Fibroblast of lung (primary cell): ENCODE data around the gene ZP1. TPM values are rescaled to one million over a fixed set of nuclear protein-coding genes. Genes with fewer than 3 reads are reported as not detected.
A peak's percentile ranks its signal among the peaks of the same experiment; 100 is the strongest.

Experiments
- DNase-seq, 2 donors: peaks; one replicate each; pipeline versions ENCODE4 v3.0.0 to v3.0.0-alpha.2; 2010; ENCODE audit warnings: low read depth in 2 of 2
- H2AFZ ChIP-seq: 2 replicates; pipeline ENCODE4 v1.5.1; 2012; ENCODE audit warnings: low read length, control low read depth, inconsistent platforms
- H3K27ac ChIP-seq: 2 replicates; pipeline ENCODE4 v1.5.1; 2011; ENCODE audit warnings: low read length, control low read depth; ENCODE audit not compliant: insufficient read depth
- H3K27me3 ChIP-seq: 2 replicates; pipeline ENCODE4 v1.5.1; 2011; ENCODE audit warnings: mild to moderate bottlenecking, low read length; ENCODE audit not compliant: control insufficient read depth, insufficient read depth
- H3K36me3 ChIP-seq: 2 replicates; pipeline ENCODE4 v1.5.1; 2011; ENCODE audit warnings: low read length; ENCODE audit not compliant: control insufficient read depth, insufficient read depth
- H3K4me1 ChIP-seq: 2 replicates; pipeline ENCODE4 v1.5.1; 2011; ENCODE audit warnings: low read length; ENCODE audit not compliant: control insufficient read depth, insufficient read depth; ENCODE audit errors: extremely low read depth
- H3K4me2 ChIP-seq: 2 replicates; pipeline ENCODE4 v1.5.1; 2011; ENCODE audit warnings: low read length, control low read depth; ENCODE audit not compliant: insufficient read depth; ENCODE audit errors: extremely low read depth
- H3K4me3 ChIP-seq, 4 experiments: fragments of 200-600 bp in 1 of 4; sonication (generic) in 1 of 4; replicated peaks in 1 of 4; 2 replicates each; pipeline ENCODE4 v1.5.1; 2011 to 2016; ENCODE audit warnings: low read length in 4 of 4, low read depth in 3 of 4, mild to moderate bottlenecking in 3 of 4, control low read depth in 2 of 4, inconsistent platforms in 1 of 4, mixed read lengths in 1 of 4; ENCODE audit not compliant: insufficient read depth in 1 of 4; ENCODE audit errors: control extremely low read depth in 1 of 4
- H3K79me2 ChIP-seq: 2 replicates; pipeline ENCODE4 v1.5.1; 2012; ENCODE audit warnings: mild to moderate bottlenecking, low read length, inconsistent platforms; ENCODE audit not compliant: control insufficient read depth, insufficient read depth
- H3K9ac ChIP-seq: 2 replicates; pipeline ENCODE4 v1.5.1; 2011; ENCODE audit warnings: mild to moderate bottlenecking, low read length, control low read depth; ENCODE audit not compliant: insufficient read depth
- H3K9me3 ChIP-seq: 2 replicates; pipeline ENCODE4 v1.5.1; 2012; ENCODE audit warnings: low read depth, low read length; ENCODE audit not compliant: control insufficient read depth, insufficient read depth
- H4K20me1 ChIP-seq: 2 replicates; pipeline ENCODE4 v1.5.1; 2011; ENCODE audit warnings: low read length; ENCODE audit not compliant: control insufficient read depth, insufficient read depth; ENCODE audit errors: extremely low read depth
- CTCF ChIP-seq, 2 donors: IDR thresholded peaks in 1 of 2; conservative IDR thresholded peaks in 1 of 2; 1 replicate in 1 of 2; 2 replicates in 1 of 2; pipeline ENCODE4 v1.5.1; 2011 to 2012; ENCODE audit warnings: low read length in 2 of 2, control low read depth in 1 of 2, inconsistent platforms in 1 of 2, low read depth in 1 of 2, mild to moderate bottlenecking in 1 of 2
- EZH2 ChIP-seq: IDR thresholded peaks from 2 replicates; pipeline ENCODE4 v1.5.1; 2012; ENCODE audit warnings: low read length, control low read depth, mild to moderate bottlenecking; ENCODE audit errors: missing control alignments
- polyA plus RNA-seq, 2 donors: library from polyadenylated mRNA; depleted of rRNA in 1 of 2; stranded (reverse) in 1 of 2; unstranded in 1 of 2; fragments of >200 nt; gene quantifications; 2 replicates each; pipeline ENCODE4 v1.2.1, GENCODE V29; 2011 to 2012; ENCODE audit warnings: missing spikeins in 1 of 2
- total RNA-seq: library from RNA; depleted of rRNA; stranded (reverse); fragments of >200 nt; gene quantifications from 2 replicates; pipeline ENCODE4 v1.2.1, GENCODE V29; 2014

ZP1 gene
- total and polyA plus RNA-seq, 2 donors (not counting 1 experiment from before 2014, with no cell fraction given), result 0.62 TPM; not detected in 1

- Histone ChIP-seq H3K4me2 (no peak within 1 kb of the TSS), H3K36me3 (peaks cover 2% of the 10 kb centered on the region), H4K20me1 (no peaks in the 10 kb centered on the region), H3K27me3 (no peaks in the 10 kb centered on the region), H3K9ac (no peak within 1 kb of the TSS), H3K4me3 (peak within 1 kb of the TSS in 2 of 4 experiments; percentile 10 to 17), H3K27ac (no peak within 1 kb of the TSS), H3K9me3 (no peaks in the 10 kb centered on the region), H3K79me2 (no peaks in the 10 kb centered on the region), H2AFZ (no peak within 1 kb of the TSS), H3K4me1 (no peaks in the 10 kb centered on the region)
- TF ChIP-seq EZH2 (no peak), CTCF (conservative IDR thresholded peaks at IDR 0.05 in 1 of 2, IDR thresholded peaks at IDR 0.05 in 1 of 2; ENCODE audit: low read depth in 1 of 2, low read length in 2 of 2) (no peak)
- peak in 1 of 2 donors; percentile 47 for DNase-seq
Measured at GRCh38 chr11:60855726-60856633, 11.4 kb upstream of the ZP1 start, which contains the start of gene PTGDR2. Gene PTGDR2 (minus strand): TSS chr11:60855950. CDS start chr11:60853722, 2,228 bp downstream.

GRCh38 chr11:60857378-60858232 is 9.7 kb upstream of the ZP1 start:
- H3K4me2 ChIP-seq, result no peak overlapping the region
- no peak overlapping the region for H2AFZ ChIP-seq
- no peak overlapping the region for H3K4me3 ChIP-seq
- no peaks in the 10 kb centered on the region for H4K20me1 ChIP-seq
- H3K9me3 ChIP-seq, result no peaks in the 10 kb centered on the region
- no peaks in the 10 kb centered on the region for H3K79me2 ChIP-seq
- no peak for DNase-seq
- peaks cover 2% of the 10 kb centered on the region for H3K27me3 ChIP-seq
- TF ChIP-seq EZH2 (no peak), CTCF (conservative IDR thresholded peaks at IDR 0.05 in 1 of 2, IDR thresholded peaks at IDR 0.05 in 1 of 2; ENCODE audit: low read depth in 1 of 2, low read length in 2 of 2) (no peak)
- no peak overlapping the region for H3K27ac ChIP-seq
- H3K9ac ChIP-seq, result no peak overlapping the region
- no peaks in the 10 kb centered on the region for H3K36me3 ChIP-seq
- no peaks in the 10 kb centered on the region for H3K4me1 ChIP-seq

GRCh38 chr11:60858236-60858635 is 9.1 kb upstream of the ZP1 start:
- H3K27ac ChIP-seq, result no peak overlapping the region

More at GRCh38 chr11:60858236-60858635, 9.1 kb upstream of the ZP1 start:
- no peak for DNase-seq
- H4K20me1 ChIP-seq, result no peaks in the 10 kb centered on the region
- no peak overlapping the region for H3K4me3 ChIP-seq
- peaks cover 2% of the 10 kb centered on the region for H3K27me3 ChIP-seq
- no peaks in the 10 kb centered on the region for H3K9me3 ChIP-seq
- no peaks in the 10 kb centered on the region for H3K4me1 ChIP-seq
- no peaks in the 10 kb centered on the region for H3K36me3 ChIP-seq
- no peak overlapping the region for H2AFZ ChIP-seq
- H3K4me2 ChIP-seq, result no peak overlapping the region
- no peaks in the 10 kb centered on the region for H3K79me2 ChIP-seq
- no peak for TF ChIP-seq EZH2
- TF ChIP-seq CTCF (conservative IDR thresholded peaks at IDR 0.05 in 1 of 2, IDR thresholded peaks at IDR 0.05 in 1 of 2; ENCODE audit: low read depth in 1 of 2, low read length in 2 of 2), result no peak
- H3K9ac ChIP-seq, result no peak overlapping the region
